GM18858 (cell line): Measurements from ENCODE around the gene GPC6.
A peak's percentile ranks its signal among the peaks of the same experiment; 100 is the strongest.

Source experiments
- ATAC-seq: cut with Tn5 transposase; IDR thresholded peaks from one replicate; pipeline ENCODE4 v1.9.1; 2021; ENCODE audit not compliant: unreplicated experiment

GPC6 gene

GRCh38 chr13:93767917-93768409 is 541.4 kb downstream of the GPC6 start:
- no peak for ATAC-seq

DNA sequence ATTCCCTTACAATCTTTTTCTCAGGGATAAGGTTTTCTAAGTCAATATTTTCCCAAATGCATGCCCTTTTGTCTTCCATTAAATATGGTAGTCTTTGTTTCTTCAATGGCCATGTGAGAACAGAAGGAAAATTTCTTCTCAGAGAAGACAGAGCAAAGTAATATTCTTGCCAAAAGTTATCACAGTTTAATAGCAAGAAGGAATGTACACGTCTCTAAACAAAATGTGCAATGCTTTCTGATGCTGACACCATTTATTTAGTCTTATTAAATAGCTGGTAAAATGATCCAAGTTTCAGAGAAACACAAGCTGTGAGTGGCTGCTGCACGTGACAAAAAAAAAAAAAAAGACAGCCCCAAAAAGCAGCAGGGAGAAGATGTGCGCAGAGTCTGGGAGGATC is 542.5 kb downstream of the GPC6 start:
- no peak for ATAC-seq

DNA sequence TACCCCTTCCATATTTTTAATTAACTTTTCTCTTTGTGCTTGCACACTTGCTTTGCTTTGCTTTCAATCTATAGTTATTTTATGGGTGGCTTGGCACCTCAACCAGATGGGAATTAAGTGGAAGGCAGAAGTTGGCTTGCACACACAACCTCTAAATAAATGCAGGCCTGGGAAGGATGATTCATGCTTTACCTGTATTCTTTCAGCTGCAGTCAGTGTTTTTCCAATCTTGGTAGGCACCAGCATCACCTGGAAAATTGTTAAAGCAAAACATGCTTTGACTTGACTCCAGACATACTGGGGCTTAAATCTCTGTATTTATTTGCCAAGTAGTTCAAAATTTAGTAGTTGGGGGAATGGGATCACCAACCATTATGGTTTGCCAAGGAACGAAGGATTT is 543.0 kb downstream of the GPC6 start:
- ATAC-seq: no peak

GRCh38 chr13:93771227-93771626 is 544.6 kb downstream of the GPC6 start:
- ATAC-seq: no peak

DNA sequence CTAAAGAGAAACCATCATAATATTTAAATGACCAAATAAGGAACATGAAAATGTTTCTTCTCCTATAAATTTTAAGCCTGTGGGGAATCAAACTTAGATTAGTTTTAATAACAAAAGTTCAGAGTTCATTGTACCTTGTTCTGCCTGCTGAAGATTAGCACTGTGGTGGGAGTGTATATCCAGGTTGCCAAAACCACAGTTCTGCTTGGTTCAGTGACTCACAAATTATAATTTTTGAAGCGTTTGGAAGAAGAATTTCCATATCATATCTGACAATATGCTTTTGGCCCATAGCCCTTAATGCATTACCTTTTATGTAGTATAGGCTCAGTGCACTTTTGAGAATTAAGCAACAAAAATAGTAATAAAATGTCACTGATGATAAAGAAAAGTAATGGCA is 545.2 kb downstream of the GPC6 start:
- no peak for ATAC-seq

GRCh38 chr13:93774506-93774905 is 547.9 kb downstream of the GPC6 start:
- no peak for ATAC-seq

- ATAC-seq: no peak
Measured at GRCh38 chr13:93775027-93775426, 548.4 kb downstream of the GPC6 start.

- no peak for ATAC-seq
Measured at GRCh38 chr13:93775507-93776108, 549.0 kb downstream of the GPC6 start.

DNA sequence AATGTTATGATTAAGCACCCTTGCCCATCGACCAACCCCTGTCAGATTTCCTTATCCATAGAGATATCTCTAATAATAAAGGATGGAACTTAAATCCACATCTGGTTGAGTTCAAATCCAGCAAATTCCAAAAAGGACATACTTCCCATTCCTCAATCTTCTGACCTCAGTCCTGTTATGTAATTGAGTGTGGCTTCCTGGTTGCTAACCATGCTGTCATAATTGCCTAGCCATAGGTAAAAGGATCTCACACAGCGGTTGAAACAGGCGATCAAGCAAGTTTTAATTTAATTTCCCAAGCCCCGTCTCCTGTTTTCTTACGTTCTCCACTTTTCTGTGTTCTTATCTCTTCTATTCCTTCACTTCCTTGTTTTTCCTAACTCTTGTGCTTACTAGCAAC is 550.3 kb downstream of the GPC6 start:
- ATAC-seq: no peak

DNA sequence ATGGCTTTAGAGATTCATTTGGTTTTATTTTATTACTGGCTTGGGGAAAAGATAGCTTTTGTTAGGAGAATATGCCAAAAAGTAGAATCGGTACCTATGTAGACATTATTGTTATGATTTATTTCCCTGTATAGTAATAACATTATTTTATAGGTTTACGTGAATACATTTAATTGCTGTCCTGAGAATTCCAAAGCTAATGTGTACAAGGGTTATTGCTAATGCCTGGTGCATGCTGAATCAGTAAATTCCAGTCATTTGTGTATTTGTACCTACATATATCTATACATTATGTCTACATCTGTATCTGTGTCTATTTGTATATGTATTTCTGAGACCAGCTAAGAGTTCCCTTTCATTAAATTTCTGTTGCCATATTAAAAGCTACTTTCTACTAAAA is 550.9 kb downstream of the GPC6 start:
- no peak for ATAC-seq

- ATAC-seq: no peak
Measured at GRCh38 chr13:93778548-93778947, 551.9 kb downstream of the GPC6 start.

GRCh38 chr13:93784191-93784590 is 557.6 kb downstream of the GPC6 start:
- no peak for ATAC-seq

GRCh38 chr13:93786846-93787489 is 560.4 kb downstream of the GPC6 start:
- ATAC-seq: no peak

DNA sequence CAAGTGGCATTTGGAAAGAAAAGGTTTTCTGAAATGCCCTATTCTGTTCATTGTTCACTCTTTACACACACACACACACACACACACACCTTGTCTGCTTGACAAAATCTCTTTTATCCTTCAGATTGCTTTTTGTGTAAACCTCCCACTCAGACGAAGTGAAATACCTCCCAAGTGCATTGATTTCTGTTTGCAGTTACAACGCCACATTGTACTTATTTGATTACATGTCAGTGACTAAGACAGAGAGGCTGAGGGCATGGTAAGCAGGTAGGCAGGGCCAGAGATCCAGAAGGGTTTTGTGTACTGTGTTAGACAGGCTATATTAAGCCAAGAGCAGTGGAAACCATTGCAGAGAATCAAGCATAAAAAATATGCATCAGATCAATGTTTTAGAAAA is 561.8 kb downstream of the GPC6 start:
- no peak for ATAC-seq

GRCh38 chr13:93789058-93789457 is 562.5 kb downstream of the GPC6 start:
- ATAC-seq: no peak

DNA sequence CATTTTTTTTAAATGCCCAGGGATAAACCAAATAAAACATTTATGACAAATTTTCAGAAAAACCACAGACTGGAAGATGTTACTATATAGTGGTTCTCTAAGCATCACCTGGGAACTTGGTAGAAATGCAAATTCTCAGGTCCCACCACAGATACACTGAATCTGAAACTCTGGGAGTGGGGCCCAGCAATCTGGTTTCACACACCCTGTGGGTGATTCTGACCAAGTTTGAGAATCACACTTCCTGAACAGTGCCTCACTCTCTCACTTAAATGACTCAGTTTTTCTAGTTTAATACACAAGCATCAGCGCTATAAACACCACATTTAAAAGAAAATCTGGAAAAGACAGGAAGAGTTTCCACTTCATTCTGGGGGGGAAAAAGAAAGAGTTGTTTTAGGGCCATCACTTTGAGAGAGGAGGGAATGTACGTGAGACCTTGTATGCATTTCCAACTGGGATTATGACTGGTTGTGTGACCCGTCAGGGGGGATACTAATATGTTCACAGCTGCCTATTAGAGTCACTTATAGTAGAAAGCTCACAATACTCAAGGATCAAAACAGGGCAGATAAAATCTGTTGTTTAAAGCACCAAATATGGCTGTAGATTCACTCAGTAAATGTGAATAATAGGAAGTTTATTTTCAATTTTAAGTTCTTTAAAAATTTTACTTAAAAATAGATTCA is 567.7 kb downstream of the GPC6 start:
- ATAC-seq: peak; percentile 80

DNA sequence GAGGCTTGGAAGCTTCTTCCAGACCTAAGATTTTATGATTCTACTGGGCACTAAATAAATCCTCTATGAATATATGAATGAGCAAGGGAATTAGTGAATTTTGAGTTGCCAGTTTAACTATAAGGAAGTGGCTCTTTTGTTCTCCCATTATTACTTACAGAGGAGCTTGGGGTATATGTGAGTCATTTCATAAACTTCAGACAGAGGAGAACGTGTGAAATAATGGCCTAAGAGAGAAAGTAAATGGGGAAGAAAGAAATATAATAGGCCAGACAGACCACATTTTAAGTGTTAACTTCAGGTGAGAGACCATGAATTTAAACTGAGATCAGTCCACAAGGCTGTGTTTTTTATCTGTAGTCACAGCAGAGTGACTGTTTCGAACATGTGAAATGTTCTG is 570.9 kb downstream of the GPC6 start:
- ATAC-seq: peak; percentile 71

DNA sequence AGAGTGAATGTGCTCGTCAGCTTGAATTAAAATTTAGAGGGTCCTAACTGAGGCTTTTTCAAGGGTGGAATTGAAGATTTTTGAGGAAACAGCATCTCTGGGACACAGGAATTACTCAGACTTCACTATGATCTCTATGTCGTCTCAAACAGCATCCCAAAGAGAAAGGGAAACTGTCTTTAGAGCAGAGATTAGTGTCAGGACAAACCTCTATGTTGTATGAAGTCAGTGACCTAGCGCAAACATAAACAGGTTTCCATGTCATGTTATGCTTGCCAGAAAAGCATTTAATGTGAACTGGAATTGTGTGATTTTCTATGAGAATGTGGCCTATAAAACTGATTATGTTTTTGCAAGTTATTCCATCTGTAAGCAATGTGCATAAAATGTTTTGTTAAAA is 573.7 kb downstream of the GPC6 start:
- ATAC-seq: no peak

DNA sequence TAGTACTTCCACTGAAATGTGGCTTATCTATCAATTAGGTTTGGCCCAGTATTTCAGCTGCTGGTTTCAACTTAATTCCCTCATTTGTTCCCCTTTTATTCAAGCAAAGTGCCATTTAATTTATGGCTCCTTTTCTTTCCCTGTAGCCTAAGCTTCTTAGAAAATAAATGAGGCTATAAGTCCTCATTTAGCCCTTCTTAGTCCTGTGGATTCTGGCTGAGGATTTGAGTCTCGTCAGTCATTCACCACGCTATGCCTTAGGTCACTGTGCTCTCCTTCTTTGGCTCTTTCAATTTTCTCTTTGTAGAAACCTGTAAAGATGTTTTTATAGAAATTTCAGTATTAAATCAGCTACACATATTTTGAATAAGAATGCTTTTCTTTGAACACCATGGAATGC is 579.1 kb downstream of the GPC6 start:
- no peak for ATAC-seq

DNA sequence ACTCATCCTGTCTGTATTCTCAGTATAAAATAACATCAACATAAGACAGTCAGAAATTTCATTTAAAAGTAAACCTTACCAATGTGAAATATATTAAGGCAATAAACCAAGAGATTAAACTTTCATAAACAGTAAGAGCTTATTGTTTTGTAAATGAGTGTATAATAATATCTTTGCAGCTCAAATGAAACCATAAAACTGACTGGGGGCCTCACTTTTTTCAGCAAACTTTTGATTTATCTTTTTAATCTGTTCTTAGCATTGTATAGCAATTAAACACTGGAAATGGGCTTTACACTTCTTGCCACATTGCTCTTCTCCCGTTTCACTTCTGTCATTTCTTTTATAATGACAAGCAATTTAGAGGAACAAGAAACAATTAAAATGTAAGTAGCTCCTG is 580.3 kb downstream of the GPC6 start:
- ATAC-seq: no peak

- ATAC-seq: no peak
Measured at GRCh38 chr13:93810264-93810663, 583.7 kb downstream of the GPC6 start.

- ATAC-seq: no peak
Measured at GRCh38 chr13:93811071-93811737, 584.6 kb downstream of the GPC6 start.
